Loucy (cell line): ENCODE measurements around the gene HOMEZ.
"Not testable (repeated sequence)": the region's sequence is repeated elsewhere in the genome, so short reads cannot be mapped to it uniquely, and the experiment has no call there.

Experiments used
- H2AFZ ChIP-seq: fragments of 200-600 bp; sonication (generic); 2 replicates; pipeline ENCODE4 v1.6.0; 2016; ENCODE audit warnings: antibody characterized with exemption, mild to moderate bottlenecking, low read length, moderate library complexity
- H3F3A ChIP-seq: fragments of 200-600 bp; 2 replicates; pipeline ENCODE4 v1.6.0; 2016; ENCODE audit warnings: antibody characterized with exemption, low read depth, mild to moderate bottlenecking
- H3K27me3 ChIP-seq: fragments of 200-600 bp; sonication (generic); 2 replicates; pipeline ENCODE4 v1.6.1; 2014; ENCODE audit warnings: low read length, mild to moderate bottlenecking; ENCODE audit not compliant: insufficient read depth, poor library complexity, severe bottlenecking
- H3K36me3 ChIP-seq: fragments of 200-600 bp; sonication (generic); 2 replicates; pipeline ENCODE4 v1.6.1; 2016; ENCODE audit warnings: low read length; ENCODE audit not compliant: insufficient read depth
- H3K4me1 ChIP-seq: fragments of 200-600 bp; sonication (generic); 2 replicates; pipeline ENCODE4 v1.5.1; 2014; ENCODE audit warnings: low read length, mild to moderate bottlenecking; ENCODE audit not compliant: insufficient read depth, poor library complexity, severe bottlenecking
- H3K4me2 ChIP-seq: fragments of 200-600 bp; sonication (generic); 2 replicates; pipeline ENCODE4 v1.6.0; 2014; ENCODE audit warnings: antibody characterized with exemption, low read length, low read depth, mild to moderate bottlenecking; ENCODE audit not compliant: poor library complexity, severe bottlenecking
- H3K4me3 ChIP-seq: fragments of 200-600 bp; sonication (generic); 2 replicates; pipeline ENCODE4 v1.5.1; 2014; ENCODE audit warnings: low read length, mild to moderate bottlenecking, mixed read lengths; ENCODE audit not compliant: poor library complexity, severe bottlenecking
- H3K79me2 ChIP-seq: fragments of 200-600 bp; sonication (generic); 2 replicates; pipeline ENCODE4 v1.6.1; 2014; ENCODE audit warnings: low read length; ENCODE audit not compliant: insufficient read depth
- H3K9ac ChIP-seq: fragments of 200-600 bp; sonication (generic); 2 replicates; pipeline ENCODE4 v1.6.0; 2014; ENCODE audit warnings: mild to moderate bottlenecking, low read depth, low read length, moderate library complexity; ENCODE audit not compliant: poor library complexity, severe bottlenecking
- H3K9me2 ChIP-seq: fragments of 200-600 bp; sonication (generic); replicated peaks from 2 replicates; pipeline ENCODE4 v1.6.1; 2016; ENCODE audit warnings: low read depth, low read length, mixed read lengths
- H3K9me3 ChIP-seq: fragments of 200-600 bp; sonication (generic); 2 replicates; pipeline ENCODE4 v1.6.1; 2014; ENCODE audit warnings: mild to moderate bottlenecking, antibody characterized with exemption, low read length, low read depth; ENCODE audit not compliant: insufficient read depth
- H4K20me1 ChIP-seq: fragments of 200-600 bp; sonication (generic); 2 replicates; pipeline ENCODE4 v1.6.0; 2014; ENCODE audit warnings: antibody characterized with exemption, low read length, mild to moderate bottlenecking; ENCODE audit not compliant: insufficient read depth, poor library complexity, severe bottlenecking
- CTCF ChIP-seq: fragments of 200-600 bp; sonication (generic); conservative IDR thresholded peaks from 2 replicates; pipeline ENCODE4 v1.5.1; 2014; ENCODE audit warnings: mild to moderate bottlenecking, antibody characterized with exemption, low read length
- EZH2phosphoT487 ChIP-seq: fragments of 200-600 bp; IDR thresholded peaks from 2 replicates; pipeline ENCODE4 v1.6.1; 2018; ENCODE audit warnings: antibody characterized with exemption, mild to moderate bottlenecking, moderate library complexity, borderline replicate concordance

HOMEZ gene

GRCh38 chr14:23285530-23286019 is 357 bp downstream of the HOMEZ start:
- Histone ChIP-seq H3K4me1 (peaks cover 24% of the 10 kb centered on the region), H3K4me2 (peak overlapping the region; percentile 86), H3K4me3 (peak overlapping the region; percentile 97), H3K9ac (peak overlapping the region; percentile 90), H3K9me2 (no peaks in the 10 kb centered on the region), H3K9me3 (no peaks in the 10 kb centered on the region), H3K79me2 (peaks cover 28% of the 10 kb centered on the region; the same call in 1 of the 2 replicates), H3F3A (no peaks in the 10 kb centered on the region; the same call in 1 of the 2 replicates), H2AFZ (peak overlapping the region; percentile 96), H3K36me3 (no peaks in the 10 kb centered on the region), H3K27me3 (no peaks in the 10 kb centered on the region), H4K20me1 (no peaks in the 10 kb centered on the region)
- TF ChIP-seq CTCF (no peak), EZH2phosphoT487 (no peak)

- Histone ChIP-seq H3K36me3 (no peaks in the 10 kb centered on the region), H3K4me3 (peak overlapping the region; percentile 97), H4K20me1 (no peaks in the 10 kb centered on the region), H3K9me2 (no peaks in the 10 kb centered on the region), H3K9ac (peak overlapping the region; percentile 90), H3K4me2 (peak overlapping the region; percentile 86), H3K4me1 (peaks cover 26% of the 10 kb centered on the region), H3K79me2 (peaks cover 28% of the 10 kb centered on the region; the same call in 1 of the 2 replicates), H3F3A (no peaks in the 10 kb centered on the region; the same call in 1 of the 2 replicates), H2AFZ (peak overlapping the region; percentile 96), H3K27me3 (no peaks in the 10 kb centered on the region), H3K9me3 (no peaks in the 10 kb centered on the region)
- TF ChIP-seq EZH2phosphoT487 (no peak), CTCF (no peak)
Measured at GRCh38 chr14:23284654-23285529, 1.0 kb downstream of the HOMEZ start.

GRCh38 chr14:23281247-23281646 is 4.7 kb downstream of the HOMEZ start:
- Histone ChIP-seq H3K9ac (no peak overlapping the region), H3K79me2 (peaks cover 20% of the 10 kb centered on the region; the same call in 1 of the 2 replicates), H3K4me3 (no peak overlapping the region), H3K4me1 (peaks cover 17% of the 10 kb centered on the region), H3F3A (no peaks in the 10 kb centered on the region; the same call in 1 of the 2 replicates), H3K27me3 (no peaks in the 10 kb centered on the region), H3K36me3 (no peaks in the 10 kb centered on the region), H3K9me3 (no peaks in the 10 kb centered on the region), H3K4me2 (no peak overlapping the region), H2AFZ (no peak overlapping the region), H4K20me1 (no peaks in the 10 kb centered on the region), H3K9me2 (no peaks in the 10 kb centered on the region)
- no peak for TF ChIP-seq CTCF
- TF ChIP-seq EZH2phosphoT487, result no peak

- not testable (repeated sequence) for H3K4me3 ChIP-seq, H3K9me2 ChIP-seq, H3K79me2 ChIP-seq, H3F3A ChIP-seq, H4K20me1 ChIP-seq, H2AFZ ChIP-seq, H3K9me3 ChIP-seq, H3K4me2 ChIP-seq, H3K4me1 ChIP-seq, H3K9ac ChIP-seq, H3K27me3 ChIP-seq, H3K36me3 ChIP-seq
Measured at GRCh38 chr14:23277928-23278327, 8.0 kb downstream of the HOMEZ start.
